Activated CD4-positive, alpha-beta T cell treated with anti-CD3 and anti-CD28 coated beads, Interleukin-2, amount 50 U/mL, for 1 hour (primary cell): ENCODE measurements around the gene INPP5K.
A peak's percentile ranks its signal among the peaks of the same experiment; 100 is the strongest.

ENCODE experiments used
- DNase-seq: peaks from one replicate; pipeline ENCODE4 v3.0.0-alpha.2; 2020

The INPP5K gene

DNA sequence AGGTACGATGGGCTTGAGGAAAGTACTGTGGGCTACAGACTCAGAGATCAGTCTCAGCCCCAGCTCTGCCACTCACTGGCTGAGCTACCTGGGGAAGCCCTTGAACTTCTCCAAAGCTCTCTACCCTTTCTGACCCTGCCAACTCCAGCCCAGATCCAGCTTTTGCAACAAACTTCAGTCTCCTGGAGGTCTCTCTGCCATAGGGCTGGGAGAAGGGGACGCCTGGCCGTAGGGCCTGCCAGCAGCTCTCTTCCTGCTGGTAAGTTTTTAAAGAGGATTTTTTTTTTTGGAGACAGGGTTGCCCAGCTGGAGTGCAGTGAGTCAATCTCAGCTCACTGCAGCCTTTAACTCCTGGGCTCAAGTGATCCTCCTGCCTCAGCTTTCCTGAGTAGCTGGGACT is 11.5 kb downstream of the INPP5K start:
- DNase-seq, result no peak

DNA sequence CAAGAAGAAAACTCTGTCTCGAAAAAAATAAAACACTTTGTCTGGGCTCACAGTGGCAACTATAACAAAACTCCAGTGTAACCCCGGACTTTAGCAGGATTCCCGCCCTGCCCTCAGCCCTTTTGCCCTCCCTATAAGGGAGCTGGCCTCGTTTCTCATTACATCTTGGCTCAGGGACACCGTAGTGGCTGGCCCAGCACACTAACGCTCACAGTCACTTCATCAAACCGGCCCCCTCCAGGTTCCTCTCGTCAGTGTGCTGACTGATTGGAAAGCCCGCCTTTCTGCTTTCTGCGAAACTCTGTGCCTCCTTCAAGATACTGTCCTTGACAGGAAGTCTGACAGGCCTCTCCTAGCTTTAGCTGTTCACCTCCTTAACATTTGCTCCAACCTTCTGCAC is 12.7 kb downstream of the INPP5K start:
- DNase-seq, result no peak

DNA sequence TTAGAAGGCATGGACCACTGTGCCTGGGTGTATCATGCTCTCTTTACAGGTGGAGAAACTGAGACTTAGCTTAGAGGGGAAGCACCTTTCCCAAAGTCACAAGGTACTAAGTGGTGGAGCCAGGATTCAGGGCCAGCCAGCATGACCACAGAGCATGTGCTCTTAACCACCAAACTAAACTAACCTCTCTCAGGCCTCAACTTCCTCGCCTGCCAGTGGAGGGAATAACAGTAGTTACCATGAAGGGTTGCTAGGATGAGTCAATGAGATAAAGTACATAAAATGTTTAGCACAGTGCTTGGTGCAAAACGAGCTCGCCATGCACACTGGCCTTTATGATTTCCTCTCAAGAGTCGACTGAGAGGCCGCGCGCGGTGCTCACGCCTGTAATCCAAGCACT is 17.5 kb downstream of the INPP5K start:
- DNase-seq, result no peak

DNA sequence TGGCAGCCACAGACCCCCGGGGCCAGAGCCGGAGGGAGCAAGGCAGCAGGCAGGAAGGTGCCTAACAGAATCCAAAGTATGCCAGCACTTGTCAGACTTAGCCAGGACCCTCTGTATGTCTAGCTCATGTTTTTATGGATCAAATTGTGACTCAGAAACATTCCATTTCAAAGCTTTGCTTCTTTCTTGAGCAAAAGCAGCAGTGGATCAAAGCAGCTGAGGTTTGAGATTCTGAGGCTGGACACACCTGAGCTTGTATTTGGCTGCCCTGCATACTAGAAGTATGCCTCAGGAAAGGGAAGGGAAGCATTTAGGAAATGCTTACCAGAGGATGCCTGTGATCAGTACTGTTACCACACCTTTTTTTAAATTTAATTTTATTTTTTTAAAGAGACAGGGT is 18.2 kb downstream of the INPP5K start:
- DNase-seq, result no peak

DNA sequence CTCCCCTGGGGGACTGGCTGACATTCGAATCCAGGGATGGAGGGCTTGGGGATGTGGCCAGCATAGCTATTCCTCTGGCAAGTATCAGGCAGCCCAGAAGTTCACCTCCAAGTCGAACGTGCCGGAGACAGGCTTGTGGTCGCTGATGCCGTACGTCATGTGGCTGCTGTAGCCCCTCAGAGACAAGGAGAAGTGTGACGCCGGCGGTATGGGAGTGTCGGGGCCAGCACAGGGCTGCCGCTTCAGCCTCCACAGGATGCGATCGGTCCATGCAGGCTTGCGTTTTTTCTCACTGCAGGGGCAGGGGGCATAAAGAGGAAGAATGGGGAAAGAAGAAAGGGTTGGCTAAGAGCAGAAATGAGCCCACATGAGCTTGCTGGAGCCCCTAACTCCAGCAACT is 18.6 kb downstream of the INPP5K start:
- no peak for DNase-seq

GRCh38 chr17:1496869-1497268 is 19.5 kb downstream of the INPP5K start:
- no peak for DNase-seq

- DNase-seq, result no peak
Observed at GRCh38 chr17:1495265-1495989, 21.0 kb downstream of the INPP5K start.

DNA sequence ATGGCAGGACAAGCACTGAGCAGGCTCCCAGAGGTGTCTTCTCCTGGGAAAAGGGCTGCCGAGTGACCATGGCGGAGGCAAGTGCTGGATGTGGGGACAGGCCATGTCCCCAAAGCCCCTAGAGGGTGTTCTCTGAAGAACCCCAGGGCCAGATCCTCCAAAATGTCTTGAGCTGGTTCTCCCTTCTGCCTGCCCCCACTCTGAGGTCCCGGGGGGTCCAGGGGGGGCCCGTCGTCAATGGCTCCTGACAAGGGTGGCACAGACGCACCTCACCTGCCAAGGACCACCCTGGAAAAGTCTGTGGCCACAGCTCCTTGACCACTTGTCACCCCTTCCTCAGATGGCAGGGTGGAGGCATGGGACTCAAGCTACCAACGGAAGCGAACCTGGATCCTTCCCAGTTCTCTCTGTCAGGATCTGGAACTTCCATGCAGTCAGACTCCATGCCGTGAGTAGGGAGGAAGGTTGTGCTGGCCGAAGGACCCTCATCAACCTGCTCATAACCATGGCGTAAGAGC is 21.6 kb downstream of the INPP5K start:
- DNase-seq, result no peak

GRCh38 chr17:1494203-1494602 is 22.2 kb downstream of the INPP5K start:
- DNase-seq, result no peak

DNA sequence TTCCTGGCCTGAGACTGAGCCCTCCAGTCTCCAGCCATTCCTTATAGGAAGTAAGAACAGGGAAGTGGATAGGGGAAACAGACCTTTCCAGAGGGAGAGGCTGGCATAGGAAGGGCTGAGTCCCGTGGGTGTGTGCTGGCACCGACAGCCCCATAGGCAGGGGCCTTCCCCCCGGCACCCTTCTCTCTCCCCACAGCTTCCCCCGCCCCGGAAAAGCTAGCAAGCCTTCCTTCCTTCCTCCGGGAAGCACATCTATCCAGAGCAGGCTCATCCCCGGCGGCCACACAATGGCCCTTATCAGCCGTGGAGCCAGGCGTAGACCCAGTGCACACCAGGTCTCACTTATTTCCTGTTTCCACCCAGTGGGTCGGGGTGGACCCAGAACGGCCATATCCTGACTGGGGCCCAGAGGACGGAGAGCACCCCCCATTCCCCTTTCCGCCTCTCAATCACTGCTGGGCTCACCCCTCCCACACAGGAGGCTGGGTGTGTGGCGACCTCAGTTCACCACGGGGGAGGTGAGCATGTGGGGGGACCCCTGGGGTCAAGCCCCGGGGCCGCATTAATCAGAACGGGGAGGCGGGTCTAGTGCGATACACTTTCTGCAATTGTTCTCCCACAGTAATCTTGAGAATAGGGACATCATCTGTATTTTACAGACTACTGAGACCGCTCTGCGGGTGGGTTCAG is 23.0 kb downstream of the INPP5K start:
- DNase-seq, result no peak

DNA sequence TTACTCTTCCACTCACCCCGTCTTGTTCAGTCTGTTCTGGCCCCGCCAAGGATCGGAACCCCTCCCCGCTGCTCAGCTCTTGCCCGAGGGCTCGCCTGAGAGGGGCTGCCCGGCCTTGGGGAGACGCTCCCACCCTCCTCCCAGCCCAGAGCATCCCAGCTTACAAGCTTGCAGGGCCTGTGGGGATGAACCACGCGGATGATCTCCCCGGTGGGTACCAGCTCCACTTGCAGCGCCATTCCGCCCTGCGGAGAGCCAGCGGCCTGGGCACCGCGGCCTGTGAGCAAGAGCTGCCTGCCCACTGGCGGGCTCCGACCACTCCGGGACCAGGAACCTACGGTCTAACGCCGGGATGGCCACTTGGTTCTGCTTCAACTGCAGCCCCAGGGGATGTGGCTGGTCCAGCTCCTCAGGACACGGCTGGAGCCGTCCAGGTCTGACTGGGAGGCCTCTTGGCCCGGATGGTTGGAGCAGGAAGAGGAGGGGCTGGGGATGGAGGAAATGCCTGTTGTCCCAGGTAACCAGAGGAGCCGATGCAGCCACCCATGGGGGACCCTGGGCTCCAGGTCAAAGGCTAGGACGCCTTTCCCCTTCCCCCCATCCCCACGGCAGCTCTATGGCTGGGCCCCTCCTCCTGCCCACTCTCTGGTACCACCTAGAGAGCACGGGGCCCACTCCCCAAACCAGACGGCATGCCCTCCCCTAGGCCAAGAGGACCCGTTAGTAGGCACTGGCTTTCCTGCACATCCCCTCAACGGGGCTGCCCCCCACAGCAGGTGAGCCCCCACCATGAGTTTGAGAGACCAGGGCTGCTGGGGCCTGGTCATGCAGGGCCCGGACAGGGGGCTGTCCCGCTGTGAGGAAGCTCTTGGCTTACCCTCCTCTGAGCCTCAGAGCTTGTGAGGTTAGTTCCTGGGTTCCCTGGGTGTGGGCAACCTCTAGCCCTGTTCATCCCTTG is 23.9 kb downstream of the INPP5K start, which contains the start of gene MYO1C:
Gene MYO1C (minus strand): TSS at position 438 of the 958 bp plus-strand sequence. CDS start 199 bp downstream, at position 239.
- DNase-seq, result no peak

DNA sequence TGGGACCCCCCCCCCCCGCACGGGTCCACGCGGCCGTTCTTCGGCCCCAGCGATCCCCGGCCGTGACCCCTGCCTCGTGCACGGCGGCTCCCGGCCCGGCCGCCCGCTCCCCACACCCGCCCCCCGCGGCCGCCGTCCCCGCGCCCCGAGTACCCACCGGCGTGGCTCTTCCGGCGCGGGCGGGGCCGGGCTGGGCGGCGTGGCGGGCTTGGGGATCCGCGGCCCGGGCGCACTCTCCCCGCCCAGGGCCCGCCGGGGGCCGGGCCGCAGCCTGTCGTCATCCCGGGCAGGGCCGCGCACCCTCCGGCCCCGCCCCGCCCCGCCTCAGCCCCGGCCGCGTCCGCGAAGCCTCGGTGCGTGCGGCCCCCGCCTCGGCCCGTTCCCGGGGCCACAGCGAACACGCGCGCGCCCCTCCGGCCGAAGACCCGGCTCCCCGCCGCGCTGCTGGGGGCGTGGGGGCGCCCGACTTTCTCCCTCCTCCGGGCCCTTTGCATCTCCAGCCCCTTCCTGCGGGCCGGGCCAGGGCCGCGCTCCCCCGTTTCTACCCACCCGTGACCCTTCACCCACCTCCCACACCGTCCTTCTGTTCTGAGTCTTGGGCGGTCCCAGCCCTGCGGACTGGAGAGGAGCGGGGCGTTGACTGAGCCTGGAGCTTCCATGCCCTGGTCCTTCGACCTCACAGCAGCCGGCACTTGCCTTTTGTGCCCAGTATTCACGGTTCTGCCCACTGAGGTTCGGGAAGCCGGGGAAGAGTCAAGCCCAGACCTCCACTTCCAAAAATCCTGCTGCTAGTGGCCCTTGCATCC is 24.8 kb downstream of the INPP5K start:
- DNase-seq, result peak; percentile 26

GRCh38 chr17:1490643-1491442 is 25.6 kb downstream of the INPP5K start:
- DNase-seq, result peak; percentile 60

DNA sequence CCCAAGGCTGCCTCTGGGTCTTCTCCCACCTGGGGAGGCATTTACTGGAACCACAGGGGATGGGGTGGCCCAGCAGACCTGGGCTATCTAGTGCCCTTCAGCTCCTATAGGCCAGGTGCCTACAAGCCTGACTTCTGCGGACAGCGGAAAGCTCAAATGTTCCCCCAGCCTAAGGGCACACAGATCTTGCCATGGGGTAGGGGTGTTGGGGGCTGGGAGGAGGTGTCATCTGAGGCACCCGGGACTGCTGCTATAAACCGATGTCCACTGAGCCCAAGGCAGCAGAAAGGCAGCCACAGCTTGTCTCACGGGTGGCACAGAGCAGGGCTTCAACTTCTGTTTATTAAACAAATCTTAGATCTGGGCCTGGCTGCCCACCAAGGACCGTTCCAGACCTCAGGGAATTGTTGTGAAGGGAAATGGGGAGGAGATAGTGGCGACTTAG is 27.6 kb downstream of the INPP5K start:
- DNase-seq, result no peak

- peak; percentile 71 for DNase-seq
Observed at GRCh38 chr17:1487939-1488825, 28.2 kb downstream of the INPP5K start.

DNA sequence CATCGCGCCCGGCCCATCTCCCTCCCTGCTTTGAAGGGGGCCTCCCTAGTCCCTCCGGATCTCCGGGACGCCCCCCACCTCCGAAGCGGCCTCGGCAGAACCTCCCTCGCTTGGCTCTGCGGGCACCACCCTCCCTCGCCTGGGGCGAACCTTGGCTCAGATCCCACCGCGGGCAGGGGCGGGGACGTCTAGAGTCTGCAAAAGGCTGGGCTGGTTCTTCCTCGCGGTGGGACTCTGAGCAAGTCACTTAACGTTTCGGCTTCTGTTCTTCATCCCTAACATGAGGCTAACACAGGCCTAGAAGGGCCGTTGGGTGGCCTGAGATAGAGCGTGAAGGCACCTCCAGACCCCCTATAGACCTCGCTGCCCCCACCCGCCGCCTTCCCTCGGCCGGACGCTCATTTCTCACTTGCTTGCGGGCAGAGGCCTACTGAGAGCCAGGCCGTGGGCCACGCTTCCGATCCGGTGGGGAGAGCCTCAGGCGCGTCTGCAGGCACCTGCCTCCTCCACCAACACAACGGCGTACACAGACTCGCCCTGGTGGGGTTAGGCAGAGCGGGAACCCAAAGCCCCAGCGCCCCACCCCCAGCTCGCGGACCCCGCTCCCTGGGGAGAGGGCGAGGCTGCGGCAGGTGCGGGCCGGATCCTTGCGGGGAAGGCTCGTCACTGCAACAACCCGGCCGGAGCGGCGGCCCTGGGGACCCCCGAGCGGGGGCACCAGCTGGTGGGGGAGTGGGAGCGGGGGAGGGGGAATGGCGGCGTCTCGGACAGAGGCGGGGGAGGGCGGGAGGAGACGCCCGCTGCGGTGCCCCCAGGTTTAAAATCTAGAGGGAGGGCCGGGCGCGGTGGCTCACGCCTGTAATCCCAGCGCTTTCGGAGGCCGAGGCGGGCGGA is 29.4 kb downstream of the INPP5K start:
- peak; percentile 84 for DNase-seq

- peak; percentile 67 for DNase-seq
Observed at GRCh38 chr17:1485423-1486376, 30.7 kb downstream of the INPP5K start.
